IPS-15b (cell line): Measurements from ENCODE around the gene ARHGEF10L.

Experiments
- H3K27me3 ChIP-seq: one replicate; pipeline ENCODE4 v1.6.1; 2013; ENCODE audit warnings: low read length; ENCODE audit not compliant: control insufficient read depth, insufficient read depth
- H3K36me3 ChIP-seq: one replicate; pipeline ENCODE4 v1.6.1; 2013; ENCODE audit warnings: low read length; ENCODE audit not compliant: control insufficient read depth, insufficient read depth
- H3K4me1 ChIP-seq: one replicate; pipeline ENCODE4 v1.6.1; 2013; ENCODE audit warnings: mild to moderate bottlenecking, low read length; ENCODE audit not compliant: control insufficient read depth, insufficient read depth
- H3K4me3 ChIP-seq: one replicate; pipeline ENCODE4 v1.5.1; 2013; ENCODE audit warnings: low read depth, low read length
- H3K9ac ChIP-seq: one replicate; pipeline ENCODE4 v1.6.1; 2013; ENCODE audit warnings: low read depth, mild to moderate bottlenecking, low read length
- H3K9me3 ChIP-seq: one replicate; pipeline ENCODE4 v1.6.1; 2013; ENCODE audit warnings: mild to moderate bottlenecking, low read length; ENCODE audit not compliant: control insufficient read depth, insufficient read depth

Gene ARHGEF10L

DNA sequence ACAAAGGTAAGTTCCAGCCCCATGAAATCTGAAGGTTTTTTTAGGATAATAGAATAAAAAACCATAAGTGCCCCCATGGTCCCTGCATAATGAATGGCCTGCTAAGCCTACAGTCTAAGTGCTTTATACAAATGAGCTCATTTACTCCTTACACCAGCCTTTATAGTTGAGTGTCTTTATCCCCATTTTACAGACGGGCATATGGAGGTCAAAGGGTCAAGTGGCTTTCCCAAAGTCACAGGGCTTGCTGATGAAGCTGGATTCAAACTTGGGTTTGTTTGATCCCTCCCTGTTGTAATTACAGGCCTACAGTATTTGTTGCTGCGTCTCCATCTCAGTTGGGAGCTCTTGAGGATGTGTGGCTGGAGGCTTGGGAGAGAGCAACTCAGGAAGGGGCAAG, 28.3 kb upstream of the ARHGEF10L start:
- peak overlapping the region; percentile 29 for H3K9ac ChIP-seq
- no peaks in the 10 kb centered on the region for H3K27me3 ChIP-seq
- no peaks in the 10 kb centered on the region for H3K4me1 ChIP-seq
- H3K36me3 ChIP-seq: no peaks in the 10 kb centered on the region
- no peak overlapping the region for H3K4me3 ChIP-seq
- H3K9me3 ChIP-seq: no peaks in the 10 kb centered on the region

DNA sequence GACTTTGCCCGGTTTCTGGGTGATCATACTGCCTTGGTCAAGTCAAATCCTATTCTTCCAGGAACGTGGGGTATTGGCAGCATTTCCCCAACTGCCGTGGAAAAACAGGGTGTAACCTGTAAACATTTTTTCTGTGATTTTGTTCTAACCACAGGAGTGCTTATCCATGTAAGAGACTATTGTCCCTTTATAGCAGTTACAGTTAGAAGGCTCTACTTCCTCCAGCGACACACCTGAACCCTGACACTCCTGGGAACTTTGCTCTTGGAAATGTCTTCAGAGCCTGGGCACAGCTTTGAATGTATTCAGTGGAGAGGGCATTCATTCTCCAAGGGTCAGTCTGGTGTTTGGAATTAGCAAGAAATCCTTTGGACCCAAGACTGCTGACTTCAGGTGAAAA, 26.4 kb upstream of the ARHGEF10L start:
- Histone ChIP-seq H3K9ac (no peak overlapping the region), H3K4me1 (peaks cover 2% of the 10 kb centered on the region), H3K4me3 (no peak overlapping the region), H3K9me3 (no peaks in the 10 kb centered on the region), H3K36me3 (no peaks in the 10 kb centered on the region), H3K27me3 (no peaks in the 10 kb centered on the region)

DNA sequence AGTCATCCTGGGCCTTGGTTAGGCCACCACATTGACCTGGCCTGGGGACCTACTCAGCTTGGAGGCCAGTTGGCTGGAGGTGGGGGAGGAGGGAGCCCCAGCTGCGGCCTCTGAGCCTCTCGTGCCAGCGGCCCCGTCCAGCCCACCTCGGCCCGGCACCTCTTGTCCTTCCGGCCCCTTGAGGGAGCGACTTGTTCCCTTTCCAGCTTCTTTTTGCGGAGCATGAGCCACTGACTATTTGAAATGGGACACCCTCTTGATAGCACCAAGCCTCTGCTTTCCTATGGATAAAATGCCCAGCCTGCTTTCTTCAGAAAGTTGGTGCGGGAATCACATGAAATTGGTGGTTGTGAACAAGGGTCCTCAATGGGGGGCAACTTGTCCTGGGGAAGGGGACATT, 24.7 kb upstream of the ARHGEF10L start:
- Histone ChIP-seq H3K9me3 (no peaks in the 10 kb centered on the region), H3K9ac (no peak overlapping the region), H3K4me1 (peaks cover 2% of the 10 kb centered on the region), H3K4me3 (no peak overlapping the region), H3K36me3 (no peaks in the 10 kb centered on the region), H3K27me3 (no peaks in the 10 kb centered on the region)

DNA sequence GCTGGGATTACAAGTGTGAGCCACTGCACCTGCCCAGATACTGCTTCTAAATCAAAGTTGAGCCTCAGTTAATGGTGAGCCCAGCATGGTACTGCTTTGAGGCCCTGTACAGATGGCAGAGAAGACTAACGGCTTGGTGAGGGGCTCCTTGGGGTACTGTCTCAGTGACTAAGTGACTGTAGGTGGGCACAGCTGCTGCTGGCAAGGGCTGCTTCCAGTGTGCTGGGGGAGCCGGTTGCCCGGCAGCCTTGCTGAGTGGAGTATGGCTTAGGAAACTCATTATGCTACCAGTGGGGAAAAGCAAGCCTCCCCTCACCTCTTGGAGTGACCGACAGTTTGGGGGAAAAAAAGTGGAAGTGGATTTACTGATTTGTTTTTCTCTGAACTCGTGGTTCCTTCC, 23.6 kb upstream of the ARHGEF10L start:
- no peak overlapping the region for H3K9ac ChIP-seq
- H3K9me3 ChIP-seq: no peaks in the 10 kb centered on the region
- H3K27me3 ChIP-seq: no peaks in the 10 kb centered on the region

DNA sequence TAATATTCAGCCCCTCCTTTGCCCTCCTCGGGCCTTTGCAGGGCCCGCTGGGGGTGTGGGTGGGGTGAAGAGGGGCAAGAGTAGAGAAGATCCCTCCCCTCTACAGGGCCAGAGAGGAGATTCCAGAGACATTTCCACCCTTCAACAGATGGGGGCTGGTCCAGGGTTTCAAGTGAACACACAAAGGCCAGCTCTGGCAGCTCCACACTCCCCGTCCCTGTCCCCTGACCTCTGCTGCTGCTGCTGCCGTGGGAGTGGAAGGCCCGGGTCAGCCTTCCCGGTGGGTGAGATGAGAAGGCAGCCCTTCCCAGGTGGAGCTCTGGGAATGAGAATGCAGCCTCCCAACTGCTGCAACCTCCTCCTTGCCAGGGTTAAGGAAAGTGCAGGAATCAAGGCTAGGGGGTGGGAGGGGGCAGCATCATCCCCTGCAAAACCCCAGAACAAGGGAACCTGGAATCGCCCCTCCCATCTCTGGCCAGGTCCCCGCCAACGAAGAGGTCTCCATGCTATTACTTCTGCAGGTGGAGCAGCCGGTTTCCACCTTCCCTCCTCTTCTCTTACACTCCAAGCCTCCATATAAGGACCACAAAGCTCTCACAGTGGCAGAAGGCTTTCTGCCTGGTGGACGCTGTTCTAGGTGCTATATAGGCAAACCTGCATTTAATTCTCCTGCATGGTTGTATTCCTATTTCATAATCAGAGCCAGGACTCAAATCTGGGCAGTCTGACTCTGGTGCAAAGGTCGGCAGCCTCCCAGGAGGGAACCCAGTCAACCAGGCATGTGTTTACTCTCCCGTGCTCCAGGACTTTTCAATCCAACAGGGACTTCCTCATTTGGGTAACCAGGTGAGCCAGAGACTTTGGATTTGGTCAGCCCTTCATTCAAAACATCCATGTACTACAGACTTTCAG, 22.9 kb upstream of the ARHGEF10L start:
- peaks cover 3% of the 10 kb centered on the region for H3K4me1 ChIP-seq
- H3K4me3 ChIP-seq: no peak overlapping the region
- H3K9me3 ChIP-seq: no peaks in the 10 kb centered on the region
- no peak overlapping the region for H3K9ac ChIP-seq
- H3K36me3 ChIP-seq: no peaks in the 10 kb centered on the region
- H3K27me3 ChIP-seq: no peaks in the 10 kb centered on the region

More for the DNA sequence above, 23.6 kb upstream of the ARHGEF10L start:
- no peak overlapping the region for H3K4me3 ChIP-seq
- peaks cover 2% of the 10 kb centered on the region for H3K4me1 ChIP-seq
- H3K36me3 ChIP-seq: no peaks in the 10 kb centered on the region

DNA sequence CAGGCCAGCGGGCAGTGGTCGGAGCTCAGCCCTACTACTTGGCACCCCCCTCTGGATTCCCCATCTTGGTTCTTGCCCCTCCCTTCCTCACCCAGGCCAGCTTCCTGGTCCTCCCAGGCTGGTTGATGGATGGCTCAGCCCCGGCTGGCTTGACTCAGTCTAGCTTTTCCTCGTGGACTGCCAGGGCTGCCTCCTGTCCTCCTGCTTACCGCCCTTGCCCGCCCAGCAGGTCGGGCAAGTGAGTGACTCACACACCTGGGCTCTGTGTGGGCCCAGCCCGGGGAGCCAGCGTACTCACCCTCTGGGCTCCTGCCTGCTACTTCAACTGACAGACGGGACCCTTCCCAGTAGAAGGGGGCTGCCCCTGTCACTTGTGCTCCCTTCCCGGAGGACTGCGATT, 19.5 kb upstream of the ARHGEF10L start:
- Histone ChIP-seq H3K9ac (no peak overlapping the region), H3K4me1 (peaks cover 10% of the 10 kb centered on the region), H3K9me3 (no peaks in the 10 kb centered on the region), H3K36me3 (no peaks in the 10 kb centered on the region), H3K4me3 (no peak overlapping the region), H3K27me3 (no peaks in the 10 kb centered on the region)

DNA sequence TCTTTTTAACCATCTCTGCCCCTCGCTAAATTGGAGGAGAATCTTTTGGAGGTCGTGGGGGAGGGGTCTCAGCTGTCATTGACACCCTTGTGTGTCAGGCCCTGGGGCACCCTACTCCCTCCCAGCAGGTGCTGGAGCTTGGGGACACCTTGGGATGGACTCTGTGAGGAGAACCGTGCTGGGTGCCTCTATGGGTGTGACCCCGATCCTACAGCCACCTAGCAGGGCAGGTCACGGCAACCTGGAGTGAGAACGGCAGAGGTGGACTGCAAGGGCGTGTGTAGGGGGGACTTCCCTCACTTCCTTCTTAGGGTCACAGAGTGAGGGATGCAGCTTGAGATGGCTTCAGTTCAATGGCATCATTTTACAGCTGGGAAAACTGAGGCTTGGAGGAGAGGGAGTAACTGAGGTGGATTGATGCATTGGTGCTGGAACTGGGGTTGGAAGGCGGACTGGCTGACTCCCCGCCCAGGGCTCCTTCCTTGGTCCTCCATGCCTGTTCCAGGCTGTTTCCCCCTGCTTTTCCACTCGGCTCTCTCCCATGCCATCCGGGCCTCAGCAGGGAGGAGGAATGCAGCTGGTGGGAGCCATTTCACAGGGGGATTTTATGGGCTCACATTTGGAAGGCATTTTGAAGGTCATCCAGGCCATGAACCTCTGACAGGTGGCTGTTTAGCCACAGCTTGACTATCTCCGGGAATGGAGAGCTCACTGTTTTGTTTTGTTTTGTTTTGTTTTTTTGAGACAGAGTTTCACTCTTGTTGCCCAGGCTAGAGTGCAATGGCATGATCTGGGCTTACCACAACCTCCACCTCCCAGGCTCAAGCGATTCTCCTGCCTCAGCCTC, 18.8 kb upstream of the ARHGEF10L start:
- peaks cover 10% of the 10 kb centered on the region for H3K4me1 ChIP-seq
- H3K4me3 ChIP-seq: no peak overlapping the region
- H3K27me3 ChIP-seq: no peaks in the 10 kb centered on the region
- H3K9me3 ChIP-seq: no peaks in the 10 kb centered on the region
- H3K9ac ChIP-seq: no peak overlapping the region
- H3K36me3 ChIP-seq: no peaks in the 10 kb centered on the region

DNA sequence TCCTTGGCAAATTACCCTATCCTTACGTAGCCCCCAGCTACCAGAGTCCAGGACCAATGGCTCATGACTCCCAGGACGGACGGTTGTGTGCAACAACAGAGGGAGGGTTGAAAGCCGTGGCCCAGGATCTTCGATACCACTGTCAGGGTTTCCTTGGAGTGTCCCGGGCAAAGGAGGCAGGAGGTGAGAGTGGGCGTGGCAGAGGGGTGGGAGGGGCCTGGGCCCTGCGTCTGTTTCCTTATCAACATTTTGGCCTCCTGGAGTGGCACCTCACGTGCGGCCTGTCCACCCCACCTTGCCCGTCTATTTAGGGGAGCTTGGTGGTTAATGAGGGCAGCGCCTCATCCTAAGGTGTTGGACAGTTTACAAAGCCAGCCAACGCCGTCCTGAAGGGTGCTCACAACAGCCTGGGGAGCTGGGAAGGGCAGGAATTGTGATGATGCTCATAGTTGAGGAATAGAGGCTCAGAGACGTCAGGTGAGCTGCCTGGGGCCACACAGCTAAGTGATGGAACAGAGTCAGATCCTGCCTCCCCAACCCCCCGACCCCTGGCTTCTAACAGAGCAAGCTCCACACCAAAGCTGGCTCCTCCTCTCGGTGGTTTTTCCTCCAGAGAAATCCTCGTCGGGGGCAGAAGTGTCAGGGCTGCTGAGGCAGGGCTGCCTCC, 17.4 kb upstream of the ARHGEF10L start:
- no peaks in the 10 kb centered on the region for H3K36me3 ChIP-seq
- H3K4me1 ChIP-seq: peaks cover 8% of the 10 kb centered on the region
- no peak overlapping the region for H3K9ac ChIP-seq
- H3K4me3 ChIP-seq: no peak overlapping the region
- H3K27me3 ChIP-seq: no peaks in the 10 kb centered on the region
- no peaks in the 10 kb centered on the region for H3K9me3 ChIP-seq

DNA sequence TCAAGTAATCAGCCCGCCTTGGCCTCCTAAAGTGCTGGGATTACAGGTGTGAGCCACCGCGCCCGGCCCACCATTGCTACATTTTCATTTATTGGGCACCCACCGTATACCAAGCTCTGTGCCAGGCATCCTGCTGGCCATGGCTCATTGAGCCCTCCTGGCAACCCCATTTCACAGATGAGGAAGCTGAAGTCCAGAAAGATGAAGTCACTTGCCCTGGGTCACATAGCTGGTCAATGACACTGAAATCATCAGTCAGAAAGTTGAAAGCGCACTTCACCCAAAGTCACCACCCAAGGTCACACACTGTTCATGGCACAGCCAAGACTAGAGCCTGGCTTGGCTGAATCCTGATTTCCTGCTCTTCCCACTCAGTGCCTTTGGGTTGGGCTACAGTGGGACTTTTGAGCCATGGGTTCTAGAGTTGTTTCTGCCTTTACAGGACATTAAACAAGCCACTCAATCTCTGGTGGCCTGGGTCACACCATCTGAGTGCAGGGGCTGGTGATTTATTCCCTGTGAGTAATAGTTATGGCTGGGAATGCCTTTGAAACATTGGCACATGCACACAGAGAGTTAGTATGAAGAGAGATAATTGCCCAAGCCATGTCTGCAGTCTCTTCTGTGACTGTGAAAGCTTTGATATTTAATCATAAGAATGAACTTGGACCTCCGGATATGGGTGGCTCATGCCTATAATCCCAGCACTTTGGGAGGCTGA, 16.0 kb upstream of the ARHGEF10L start:
- no peak overlapping the region for H3K4me3 ChIP-seq
- no peaks in the 10 kb centered on the region for H3K36me3 ChIP-seq
- H3K4me1 ChIP-seq: peaks cover 8% of the 10 kb centered on the region
- no peaks in the 10 kb centered on the region for H3K9me3 ChIP-seq
- H3K9ac ChIP-seq: no peak overlapping the region
- no peaks in the 10 kb centered on the region for H3K27me3 ChIP-seq

DNA sequence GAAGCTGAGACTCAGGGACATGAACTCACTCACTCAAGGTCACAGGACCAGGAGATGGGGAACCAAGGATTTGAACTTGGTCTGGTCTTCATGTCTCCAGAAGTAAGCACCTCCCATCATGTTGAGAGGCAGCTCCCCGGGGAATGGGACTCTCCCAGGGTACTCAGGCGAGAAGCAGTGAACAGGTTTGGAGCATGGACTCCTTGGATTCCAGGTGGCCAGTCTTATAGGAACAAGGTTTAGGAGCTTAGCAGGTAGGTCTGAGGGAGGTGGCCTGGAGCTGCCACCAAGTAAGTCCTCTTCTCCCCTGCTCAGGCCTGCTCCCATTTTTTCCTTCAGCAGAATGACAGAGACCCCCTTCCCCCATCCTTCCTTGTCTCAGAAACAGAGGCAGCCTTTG, 14.9 kb upstream of the ARHGEF10L start:
- Histone ChIP-seq H3K4me1 (peaks cover 8% of the 10 kb centered on the region), H3K9ac (no peak overlapping the region)

DNA sequence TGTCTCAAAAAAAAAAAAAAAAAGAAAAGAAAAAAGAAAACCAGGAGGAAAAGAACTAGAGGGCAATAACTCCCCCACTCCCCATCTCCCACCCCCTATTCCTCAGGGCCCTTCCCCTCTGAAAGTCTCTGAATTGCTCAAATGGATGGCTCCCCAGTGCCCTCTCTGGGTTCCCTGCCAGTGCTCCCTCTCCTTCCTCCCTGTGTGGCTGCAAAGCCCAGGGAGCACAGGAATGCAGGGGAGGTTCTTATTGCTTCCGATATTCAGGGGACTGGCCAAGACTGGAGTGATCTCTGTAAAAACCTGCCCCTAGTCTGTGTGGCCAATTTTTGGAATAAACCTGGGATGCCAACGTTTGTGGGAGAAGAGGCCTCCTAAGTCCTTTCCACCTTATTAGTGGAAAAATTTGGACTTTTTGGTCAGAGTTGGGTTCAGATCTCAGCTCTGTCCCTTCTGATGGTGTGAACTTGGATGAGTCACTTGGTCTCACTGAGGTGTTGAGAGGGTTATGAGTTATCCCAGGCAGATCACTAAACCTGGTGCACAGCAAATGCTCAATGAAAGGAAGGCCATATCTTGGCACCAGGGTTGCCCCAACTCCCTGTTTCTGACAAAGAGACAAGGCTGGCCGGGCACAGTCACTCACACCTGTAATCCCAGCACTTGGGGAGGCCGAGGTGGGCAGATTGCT, 13.4 kb upstream of the ARHGEF10L start:
- H3K9ac ChIP-seq: no peak overlapping the region
- peaks cover 8% of the 10 kb centered on the region for H3K4me1 ChIP-seq
- no peaks in the 10 kb centered on the region for H3K9me3 ChIP-seq
- no peaks in the 10 kb centered on the region for H3K36me3 ChIP-seq
- no peaks in the 10 kb centered on the region for H3K27me3 ChIP-seq
- no peak overlapping the region for H3K4me3 ChIP-seq

More for the DNA sequence above, 14.9 kb upstream of the ARHGEF10L start:
- no peaks in the 10 kb centered on the region for H3K9me3 ChIP-seq
- H3K36me3 ChIP-seq: no peaks in the 10 kb centered on the region
- H3K27me3 ChIP-seq: no peaks in the 10 kb centered on the region
- no peak overlapping the region for H3K4me3 ChIP-seq
